Stomach (tissue), 9 donors: ENCODE results near the gene ILK. TPM values are rescaled to one million over a fixed set of nuclear protein-coding genes. Genes with fewer than 3 reads are reported as not detected.
A peak's percentile ranks its signal among the peaks of the same experiment; 100 is the strongest.

Experiments used
- DNase-seq, 2 donors: peaks; one replicate each; pipeline versions ENCODE4 v3.0.0 to v3.0.0-alpha.2; 2013 to 2019
- H3K27ac ChIP-seq, 5 donors: fragments of 200-600 bp in 4 of 5; sonication (generic) in 4 of 5; one replicate each; pipeline ENCODE4 v1.5.1; 2013 to 2019; ENCODE audit warnings: mild to moderate bottlenecking in 1 of 5, moderate library complexity in 1 of 5
- H3K27me3 ChIP-seq, 3 donors: fragments of 200-600 bp; sonication (generic); one replicate each; pipeline ENCODE4 v1.5.1; 2017 to 2019; ENCODE audit warnings: mixed run types in 1 of 3
- H3K36me3 ChIP-seq, 4 donors: fragments of 200-600 bp; sonication (generic); 1 replicate in 3 of 4; 2 replicates in 1 of 4; pipeline ENCODE4 v1.5.1; 2016 to 2019
- H3K4me1 ChIP-seq, 4 donors: fragments of 200-600 bp; sonication (generic); one replicate each; pipeline ENCODE4 v1.5.1; 2016 to 2019
- H3K4me3 ChIP-seq, 4 donors: fragments of 200-600 bp; sonication (generic) in 3 of 4; one replicate each; pipeline ENCODE4 v1.5.1; 2016 to 2019; ENCODE audit warnings: mild to moderate bottlenecking in 1 of 4
- H3K9me3 ChIP-seq, 4 donors: fragments of 200-600 bp; sonication (generic); one replicate each; pipeline ENCODE4 v1.5.1; 2016 to 2019
- EP300 ChIP-seq: sonication (generic); formaldehyde crosslinking; IDR thresholded peaks from one replicate; pipeline ENCODE4 v1.6.1; 2017; ENCODE audit warnings: antibody characterized with exemption
- POLR2A ChIP-seq, 4 donors: fragments of 450-650 bp; IDR thresholded peaks; one replicate each; pipeline ENCODE4 v1.6.1; 2016; ENCODE audit warnings: antibody characterized with exemption in 4 of 4, control low read depth in 2 of 4, mild to moderate bottlenecking in 1 of 4, moderate library complexity in 1 of 4
- POLR2AphosphoS5 ChIP-seq, 3 donors: sonication (generic); formaldehyde crosslinking; IDR thresholded peaks; one replicate each; pipeline ENCODE4 v1.6.1; 2016; ENCODE audit warnings: antibody characterized with exemption in 3 of 3
- WGBS, 5 donors: extraction: QIAGEN DNeasy Blood & Tissue Kit in 3 of 5; methylation state at CpG; one replicate each; pipeline versions ENCODE4 v1.1.5 to v1.1.7; 2013 to 2018; 5-methylcytosine and 5-hydroxymethylcytosine counted together
- intact Hi-C: fragments of 100-400 bp; cut with DNase I; formaldehyde crosslinking; loops from one replicate; pipeline ENCODE4 v1.15.1; 2023; ENCODE audit warnings: low total_unique reads
- polyA plus RNA-seq, 3 donors: library from polyadenylated mRNA; stranded (reverse); fragments of 200-250 nt; gene quantifications; one replicate each; pipeline ENCODE4 v1.2.3, GENCODE V29; 2013
- total RNA-seq, 5 donors: library from RNA; depleted of rRNA; stranded (reverse); fragments of >200 nt; gene quantifications; one replicate each; pipeline versions ENCODE4 v1.1.0 to v1.2.3, GENCODE V29; 2014 to 2016
- TF ChIP-seq, protein P1 (sequence below), 7 experiments: fragments of 450-650 bp in 4 of 7; fragments of 200-600 bp in 3 of 7; sonication (generic) in 3 of 7; IDR thresholded peaks; one replicate each; pipeline ENCODE4 v1.5.1; 2016 to 2019; ENCODE audit warnings: antibody characterized with exemption in 7 of 7, control low read depth in 2 of 7, mild to moderate bottlenecking in 1 of 7
- donor health status: healthy with polysubstance abuse.
- donor health status: Bipolar disorder and iron deficiency.
- donor health status: healthy.

Gene ILK
- total and polyA plus RNA-seq, 8 donors = 60.0 to 308 (median 124) TPM

DNA sequence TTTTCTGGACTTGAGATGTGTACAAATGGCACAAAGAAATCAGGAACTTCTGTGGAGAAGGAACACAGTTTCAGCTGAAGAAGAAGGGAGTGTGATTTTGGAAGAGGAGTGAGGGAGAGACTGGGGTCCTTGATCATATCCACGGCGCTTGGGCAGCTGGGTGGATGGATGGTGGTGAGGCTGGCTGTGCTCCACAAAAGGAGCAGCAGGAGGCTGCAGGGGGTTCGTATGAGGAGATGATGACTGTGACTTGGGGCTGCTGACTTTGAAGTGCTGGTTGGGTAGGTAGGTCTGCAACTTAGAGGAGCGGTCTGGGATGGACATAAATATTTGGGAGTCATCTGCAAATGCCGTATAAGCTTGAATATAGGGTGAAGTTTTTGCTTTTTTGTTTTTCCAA, 53.4 kb downstream of the ILK start:
- peak overlapping the region in 3 of 5 donors; percentile 73 to 87 (median 74) for H3K27ac ChIP-seq
- H3K36me3 ChIP-seq = no peaks in the 10 kb centered on the region

DNA sequence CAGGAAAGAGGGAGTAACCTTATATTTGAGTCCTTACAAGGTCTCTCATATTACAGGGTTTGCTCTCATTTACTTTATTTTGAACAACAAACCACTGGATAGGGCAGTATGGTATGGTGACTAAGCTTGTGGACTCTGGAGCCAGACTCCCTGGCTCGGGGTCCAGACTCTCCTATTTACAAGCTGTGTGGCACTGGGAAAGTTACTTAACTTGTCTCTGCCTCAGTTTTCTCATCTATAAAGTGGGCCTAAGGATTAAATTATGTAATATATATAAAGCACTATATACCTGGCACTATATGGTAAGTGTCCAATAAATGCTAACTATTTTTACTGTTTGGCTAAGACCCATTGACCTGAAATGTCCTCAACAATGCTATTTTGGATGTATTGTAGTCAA, 53.8 kb downstream of the ILK start:
- intact Hi-C loops = no loop called here
- Histone ChIP-seq H3K36me3 (no peaks in the 10 kb centered on the region), H3K27ac (no peak overlapping the region), H3K9me3 (no peaks in the 10 kb centered on the region), H3K4me3 (no peak overlapping the region), H3K4me1 (peaks cover 0 to 33% (median 14%) of the 10 kb centered on the region in 4 donors), H3K27me3 (peaks cover 0 to 25% (median 12%) of the 10 kb centered on the region in 3 donors)
- 28 to 57% (median 49%) methylated on average over 1 of the region's 1 CpG for WGBS, 5 donors
- no peak for TF ChIP-seq POLR2A (IDR thresholded peaks at IDR 0.05)
- TF ChIP-seq, protein P1, sequence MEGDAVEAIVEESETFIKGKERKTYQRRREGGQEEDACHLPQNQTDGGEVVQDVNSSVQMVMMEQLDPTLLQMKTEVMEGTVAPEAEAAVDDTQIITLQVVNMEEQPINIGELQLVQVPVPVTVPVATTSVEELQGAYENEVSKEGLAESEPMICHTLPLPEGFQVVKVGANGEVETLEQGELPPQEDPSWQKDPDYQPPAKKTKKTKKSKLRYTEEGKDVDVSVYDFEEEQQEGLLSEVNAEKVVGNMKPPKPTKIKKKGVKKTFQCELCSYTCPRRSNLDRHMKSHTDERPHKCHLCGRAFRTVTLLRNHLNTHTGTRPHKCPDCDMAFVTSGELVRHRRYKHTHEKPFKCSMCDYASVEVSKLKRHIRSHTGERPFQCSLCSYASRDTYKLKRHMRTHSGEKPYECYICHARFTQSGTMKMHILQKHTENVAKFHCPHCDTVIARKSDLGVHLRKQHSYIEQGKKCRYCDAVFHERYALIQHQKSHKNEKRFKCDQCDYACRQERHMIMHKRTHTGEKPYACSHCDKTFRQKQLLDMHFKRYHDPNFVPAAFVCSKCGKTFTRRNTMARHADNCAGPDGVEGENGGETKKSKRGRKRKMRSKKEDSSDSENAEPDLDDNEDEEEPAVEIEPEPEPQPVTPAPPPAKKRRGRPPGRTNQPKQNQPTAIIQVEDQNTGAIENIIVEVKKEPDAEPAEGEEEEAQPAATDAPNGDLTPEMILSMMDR (IDR thresholded peaks at IDR 0.05) = no peak
- TF ChIP-seq POLR2AphosphoS5 (IDR thresholded peaks at IDR 0.05) = no peak
- TF ChIP-seq EP300 = no peak
- no peak for DNase-seq

More for the DNA sequence above, 53.4 kb downstream of the ILK start:
- intact Hi-C loops = no loop called here
- H3K9me3 ChIP-seq = no peaks in the 10 kb centered on the region
- DNase-seq = peak in 1 of 2 donors; percentile 20
- H3K27me3 ChIP-seq = peaks cover 0 to 25% (median 12%) of the 10 kb centered on the region in 3 donors
- TF ChIP-seq, protein P1 (IDR thresholded peaks at IDR 0.05) = no peak
- TF ChIP-seq POLR2A (IDR thresholded peaks at IDR 0.05) (no peak), EP300 (no peak), POLR2AphosphoS5 (IDR thresholded peaks at IDR 0.05) (no peak)
- no peak overlapping the region for H3K4me3 ChIP-seq
- peaks cover 0 to 33% (median 14%) of the 10 kb centered on the region in 4 donors for H3K4me1 ChIP-seq
- WGBS, 5 donors = 56 to 69% (median 59%) methylated on average over 5 of the region's 5 CpGs

DNA sequence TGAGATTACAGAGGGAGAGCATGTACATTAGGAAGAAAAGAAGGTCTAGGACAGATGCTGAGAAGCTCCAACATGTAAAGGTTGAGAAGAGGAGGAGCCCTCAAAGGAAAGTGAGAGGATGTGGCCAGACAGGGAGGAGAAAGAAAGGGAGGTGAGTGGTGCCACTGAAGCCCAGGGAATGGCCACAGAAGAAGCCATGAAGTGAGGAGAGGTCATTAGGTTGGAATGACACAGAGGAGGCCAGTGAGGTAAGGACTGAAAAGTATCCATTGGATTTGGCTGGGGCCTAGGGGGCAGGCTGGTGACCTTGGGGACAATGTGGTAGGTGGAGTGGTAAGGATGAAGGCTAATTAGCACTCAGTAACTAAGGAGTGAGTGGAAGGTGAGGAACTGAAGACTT, 55.1 kb downstream of the ILK start:
- intact Hi-C loops = no loop called here
- no peaks in the 10 kb centered on the region for H3K36me3 ChIP-seq
- H3K4me1 ChIP-seq = peaks cover 0 to 29% (median 14%) of the 10 kb centered on the region in 4 donors
- no peaks in the 10 kb centered on the region for H3K9me3 ChIP-seq
- peaks cover 0 to 25% (median 12%) of the 10 kb centered on the region in 3 donors for H3K27me3 ChIP-seq
- no peak for TF ChIP-seq EP300
- TF ChIP-seq POLR2A (IDR thresholded peaks at IDR 0.05) = no peak
- TF ChIP-seq POLR2AphosphoS5 (IDR thresholded peaks at IDR 0.05) = no peak
- TF ChIP-seq, protein P1 (IDR thresholded peaks at IDR 0.05) = no peak
- H3K4me3 ChIP-seq = no peak overlapping the region
- no peak overlapping the region for H3K27ac ChIP-seq
- no peak for DNase-seq

Other genes with a start within 250 kb of the ILK start
- 10 to 100 TPM in 3 of 5 donors, 1 to 10 TPM in 2; 7.6 to 66.9 (median 31.4) TPM for gene SMPD1, start 213.3 kb upstream of the ILK start, total RNA-seq
- gene SMPD1, start 213.3 kb upstream of the ILK start, polyA plus RNA-seq = 10 to 100 TPM; 16.0 to 20.2 (median 16.9) TPM
- gene APBB1, start 184.7 kb upstream of the ILK start, total RNA-seq = 10 to 100 TPM; 19.4 to 60.1 (median 26.6) TPM
- gene APBB1, start 184.7 kb upstream of the ILK start, polyA plus RNA-seq = 10 to 100 TPM; 18.8 to 22.8 (median 19.5) TPM
- 10 to 100 TPM in 1 of 5 donors, not detected in 4; 27.2 TPM for gene HPX, start 162.8 kb upstream of the ILK start, total RNA-seq
- 1 to 10 TPM in 2 of 3 donors, under 1 TPM in 1; 0.31 to 2.0 (median 1.5) TPM for gene HPX, start 162.8 kb upstream of the ILK start, polyA plus RNA-seq
- 100 to 1,000 TPM in 1 of 5 donors, 10 to 100 TPM in 4; 10.9 to 474 (median 34.2) TPM for gene TRIM3, start 129.8 kb upstream of the ILK start, total RNA-seq
- gene TRIM3, start 129.8 kb upstream of the ILK start, polyA plus RNA-seq = 10 to 100 TPM; 12.8 to 50.1 (median 16.7) TPM
- gene ARFIP2, start 122.4 kb upstream of the ILK start, total RNA-seq = 10 to 100 TPM; 44.0 to 91.1 (median 76.4) TPM
- 10 to 100 TPM; 44.8 to 69.7 (median 52.0) TPM for gene ARFIP2, start 122.4 kb upstream of the ILK start, polyA plus RNA-seq
- gene TIMM10B, start 122.3 kb upstream of the ILK start, total RNA-seq = 100 to 1,000 TPM in 1 of 5 donors, 10 to 100 TPM in 3, 1 to 10 TPM in 1; 9.3 to 103 (median 25.9) TPM
- gene TIMM10B, start 122.3 kb upstream of the ILK start, polyA plus RNA-seq = 10 to 100 TPM; 14.9 to 25.8 (median 25.3) TPM
- 10 to 100 TPM; 10.6 to 45.1 (median 24.0) TPM for gene DNHD1, start 106.5 kb upstream of the ILK start, total RNA-seq
- gene DNHD1, start 106.5 kb upstream of the ILK start, polyA plus RNA-seq = 1 to 10 TPM; 1.8 to 4.8 (median 2.6) TPM
- gene RRP8, start 158 bp upstream of the ILK start, total RNA-seq = 10 to 100 TPM in 2 of 5 donors, 1 to 10 TPM in 3; 1.8 to 22.6 (median 7.6) TPM
- gene RRP8, start 158 bp upstream of the ILK start, polyA plus RNA-seq = 10 to 100 TPM; 16.5 to 23.1 (median 18.0) TPM
- gene TAF10, start 8.4 kb downstream of the ILK start, total RNA-seq = 100 to 1,000 TPM in 4 of 5 donors, 10 to 100 TPM in 1; 15.8 to 234 (median 163) TPM
- gene TAF10, start 8.4 kb downstream of the ILK start, polyA plus RNA-seq = 100 to 1,000 TPM; 115 to 160 (median 154) TPM
- 100 to 1,000 TPM in 1 of 5 donors, 10 to 100 TPM in 4; 45.9 to 213 (median 91.5) TPM for gene TPP1, start 15.6 kb downstream of the ILK start, total RNA-seq
- gene TPP1, start 15.6 kb downstream of the ILK start, polyA plus RNA-seq = 10 to 100 TPM; 11.9 to 32.8 (median 26.1) TPM
- 10 to 100 TPM in 4 of 5 donors, 1 to 10 TPM in 1; 9.9 to 22.8 (median 17.4) TPM for gene DCHS1, start 52.0 kb downstream of the ILK start, total RNA-seq
- 1 to 10 TPM in 2 of 3 donors, under 1 TPM in 1; 0.76 to 2.6 (median 1.6) TPM for gene DCHS1, start 52.0 kb downstream of the ILK start, polyA plus RNA-seq
- 100 to 1,000 TPM in 1 of 5 donors, 10 to 100 TPM in 3, 1 to 10 TPM in 1; 9.0 to 148 (median 20.4) TPM for gene MRPL17, start 79.6 kb downstream of the ILK start, total RNA-seq
- 10 to 100 TPM; 43.2 to 52.2 (median 49.4) TPM for gene MRPL17, start 79.6 kb downstream of the ILK start, polyA plus RNA-seq
- under 1 TPM in 2 of 5 donors, not detected in 3; 0.29 to 0.55 TPM for gene OR2AG2, start 168.2 kb downstream of the ILK start, total RNA-seq
- gene OR2AG2, start 168.2 kb downstream of the ILK start, polyA plus RNA-seq = not detected
- under 1 TPM in 1 of 5 donors, not detected in 4; under 0.01 TPM for gene OR2AG1, start 179.2 kb downstream of the ILK start, total RNA-seq
- not detected for gene OR2AG1, start 179.2 kb downstream of the ILK start, polyA plus RNA-seq
- gene OR6A2, start 195.9 kb downstream of the ILK start, total RNA-seq = under 1 TPM in 1 of 5 donors, not detected in 4; 0.55 TPM
- not detected for gene OR6A2, start 195.9 kb downstream of the ILK start, polyA plus RNA-seq
- not detected for gene OR10A5, start 241.9 kb downstream of the ILK start, total RNA-seq
- not detected for gene OR10A5, start 241.9 kb downstream of the ILK start, polyA plus RNA-seq